ENCODE results near the gene TESK2.
"Not testable (repeated sequence)": the region's sequence is repeated elsewhere in the genome, so short reads cannot be mapped to it uniquely, and the experiment has no call there.

The TESK2 gene

DNA sequence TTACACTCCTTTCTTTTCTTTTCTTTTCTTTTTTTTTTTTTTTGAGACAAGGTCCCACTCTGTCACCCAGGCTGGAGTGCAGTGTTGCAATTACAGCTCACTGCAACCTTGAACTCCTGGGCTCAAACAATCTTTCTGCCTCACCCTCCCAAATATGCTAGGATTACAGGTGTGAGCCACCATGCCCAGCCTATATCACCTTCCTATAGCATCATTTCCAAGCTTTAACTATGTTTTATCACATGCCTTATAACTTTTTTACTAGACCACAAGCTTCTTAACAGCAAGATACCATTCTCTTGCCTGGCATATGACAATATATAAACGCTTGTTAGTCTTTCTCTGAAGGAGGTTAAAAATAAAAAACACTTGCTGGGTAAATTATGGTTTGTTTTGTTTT, 95.4 kb downstream of the TESK2 start:
- in situ Hi-C loops (cut with MboI; ENCODE audit: low pct_unique_long_range_greater_than_20kb, low sequenced_read_pairs, unreplicated experiment), result no loop called here
- no peak for DNase-seq (ENCODE audit: low spot score)
- TF ChIP-seq, protein P1, sequence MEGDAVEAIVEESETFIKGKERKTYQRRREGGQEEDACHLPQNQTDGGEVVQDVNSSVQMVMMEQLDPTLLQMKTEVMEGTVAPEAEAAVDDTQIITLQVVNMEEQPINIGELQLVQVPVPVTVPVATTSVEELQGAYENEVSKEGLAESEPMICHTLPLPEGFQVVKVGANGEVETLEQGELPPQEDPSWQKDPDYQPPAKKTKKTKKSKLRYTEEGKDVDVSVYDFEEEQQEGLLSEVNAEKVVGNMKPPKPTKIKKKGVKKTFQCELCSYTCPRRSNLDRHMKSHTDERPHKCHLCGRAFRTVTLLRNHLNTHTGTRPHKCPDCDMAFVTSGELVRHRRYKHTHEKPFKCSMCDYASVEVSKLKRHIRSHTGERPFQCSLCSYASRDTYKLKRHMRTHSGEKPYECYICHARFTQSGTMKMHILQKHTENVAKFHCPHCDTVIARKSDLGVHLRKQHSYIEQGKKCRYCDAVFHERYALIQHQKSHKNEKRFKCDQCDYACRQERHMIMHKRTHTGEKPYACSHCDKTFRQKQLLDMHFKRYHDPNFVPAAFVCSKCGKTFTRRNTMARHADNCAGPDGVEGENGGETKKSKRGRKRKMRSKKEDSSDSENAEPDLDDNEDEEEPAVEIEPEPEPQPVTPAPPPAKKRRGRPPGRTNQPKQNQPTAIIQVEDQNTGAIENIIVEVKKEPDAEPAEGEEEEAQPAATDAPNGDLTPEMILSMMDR (IDR thresholded peaks at IDR 0.05; ENCODE audit: extremely low read depth, insufficient read depth, missing control alignments), result no peak

DNA sequence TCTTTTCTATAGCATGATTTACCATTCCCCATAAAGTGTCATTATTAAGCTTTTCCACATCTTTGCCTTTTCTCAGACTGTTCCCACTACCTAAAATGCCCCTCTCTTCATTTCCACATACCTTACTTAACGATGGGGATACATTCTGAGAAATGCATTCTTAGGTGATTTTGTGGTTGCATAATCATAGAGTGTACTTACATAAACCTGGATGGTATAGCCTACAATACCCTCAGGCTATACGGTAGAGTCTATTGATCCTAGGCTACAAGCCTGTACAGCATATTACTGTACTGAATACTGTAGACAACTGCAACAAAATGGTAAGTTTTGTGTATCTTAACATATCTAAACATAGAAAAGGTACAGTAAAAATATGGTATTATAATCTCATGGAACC, 95.9 kb downstream of the TESK2 start:
- TF ChIP-seq, protein P1 (IDR thresholded peaks at IDR 0.05; ENCODE audit: extremely low read depth, insufficient read depth, missing control alignments), result no peak
- DNase-seq (ENCODE audit: low spot score), result no peak
- in situ Hi-C loops (cut with MboI; ENCODE audit: low pct_unique_long_range_greater_than_20kb, low sequenced_read_pairs, unreplicated experiment), result no loop called here

DNA sequence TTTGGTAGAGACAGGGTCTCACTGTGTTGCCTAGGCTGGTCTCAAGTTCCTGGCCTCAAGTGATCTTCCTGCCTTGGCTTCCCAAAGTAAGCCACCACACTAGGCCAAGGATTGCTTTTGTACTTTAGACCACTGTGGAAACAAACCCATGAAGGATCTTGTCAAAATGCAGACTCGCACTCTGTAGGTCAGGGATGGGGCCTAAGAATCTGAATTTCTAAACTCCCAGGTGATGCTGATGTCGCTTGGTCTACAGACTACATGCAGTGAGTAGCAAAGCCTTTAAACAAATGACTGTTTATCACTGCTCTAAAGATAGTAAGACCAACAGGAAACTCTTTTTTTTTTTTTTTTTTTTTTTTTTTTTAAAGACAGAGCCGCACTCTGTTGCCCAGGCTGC, 96.6 kb downstream of the TESK2 start:
- in situ Hi-C loops (cut with MboI; ENCODE audit: low pct_unique_long_range_greater_than_20kb, low sequenced_read_pairs, unreplicated experiment), result no loop called here
- TF ChIP-seq, protein P1 (IDR thresholded peaks at IDR 0.05; ENCODE audit: extremely low read depth, insufficient read depth, missing control alignments), result no peak
- DNase-seq (ENCODE audit: low spot score), result peak; percentile 37

DNA sequence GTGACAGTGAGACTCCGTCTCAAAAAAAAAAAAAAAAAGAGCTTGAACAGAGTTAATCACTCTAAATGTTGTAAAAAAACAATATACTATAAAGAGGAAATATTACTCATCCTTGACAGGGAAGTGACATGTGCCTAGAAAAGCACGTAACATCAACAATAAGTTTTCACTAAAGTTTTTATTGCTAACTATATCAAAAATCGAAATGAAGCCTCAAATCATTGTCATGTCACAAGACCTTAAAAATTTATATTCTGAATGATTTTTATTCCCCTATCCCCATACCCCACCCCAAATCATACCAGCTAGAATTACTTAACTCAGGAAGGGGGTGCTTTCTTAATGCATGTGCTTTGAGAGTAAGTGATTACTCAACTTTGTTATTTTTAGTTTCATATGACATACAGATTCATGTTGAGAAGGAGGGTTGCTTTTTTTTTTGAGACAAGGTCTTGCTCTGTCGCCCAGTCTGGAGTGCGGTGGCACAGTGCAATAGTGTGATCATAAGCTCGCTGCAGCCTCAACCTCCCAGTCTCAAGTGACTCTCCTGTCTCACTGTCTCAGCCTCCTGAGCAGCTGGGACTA, 97.2 kb downstream of the TESK2 start:
- in situ Hi-C loops (cut with MboI; ENCODE audit: low pct_unique_long_range_greater_than_20kb, low sequenced_read_pairs, unreplicated experiment), result no loop called here
- DNase-seq (ENCODE audit: low spot score), result peak; percentile 45
- TF ChIP-seq, protein P1 (IDR thresholded peaks at IDR 0.05; ENCODE audit: extremely low read depth, insufficient read depth, missing control alignments), result no peak

DNA sequence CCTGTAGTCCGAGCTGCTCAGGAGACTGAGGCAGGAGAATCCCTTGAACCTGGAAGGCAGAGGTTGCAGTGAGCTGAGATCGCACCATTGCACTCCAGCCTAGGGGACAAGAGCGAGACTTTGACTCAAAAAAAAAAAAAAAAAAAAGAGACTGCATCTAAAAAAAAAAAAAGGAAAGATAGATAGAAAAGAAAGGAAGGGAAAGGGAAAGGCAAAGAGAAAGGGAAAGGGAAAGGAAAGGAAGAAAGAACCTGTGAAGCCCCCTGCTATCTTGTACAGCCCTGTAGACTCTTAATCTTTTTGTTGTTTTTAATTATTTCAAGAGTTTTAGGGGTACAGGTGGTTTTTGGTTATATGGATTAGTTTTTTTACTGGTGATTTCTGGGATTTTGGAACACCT, 104.7 kb downstream of the TESK2 start:
- TF ChIP-seq, protein P1 (IDR thresholded peaks at IDR 0.05; ENCODE audit: extremely low read depth, insufficient read depth, missing control alignments), result no peak
- in situ Hi-C loops (cut with MboI; ENCODE audit: low pct_unique_long_range_greater_than_20kb, low sequenced_read_pairs, unreplicated experiment), result no loop called here
- DNase-seq (ENCODE audit: low spot score), result no peak

DNA sequence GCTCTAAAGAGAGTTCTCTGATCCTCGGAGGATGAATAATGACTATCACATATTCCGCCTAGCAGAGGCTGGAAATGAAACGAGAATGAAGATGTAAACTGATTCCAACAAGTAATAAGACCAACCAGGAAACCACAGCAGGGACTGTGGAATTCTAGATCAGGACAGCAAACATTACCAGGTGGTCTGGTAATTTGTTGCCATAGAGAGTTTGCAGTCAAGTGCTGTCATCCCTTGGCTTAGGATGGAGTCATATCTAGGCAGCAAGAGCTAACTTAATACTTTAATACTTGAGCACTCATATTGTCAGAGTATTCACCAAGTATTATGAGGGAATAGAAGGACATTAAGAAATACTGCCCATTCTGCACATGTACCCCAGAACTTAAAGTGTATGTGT, 105.7 kb downstream of the TESK2 start:
- in situ Hi-C loops (cut with MboI; ENCODE audit: low pct_unique_long_range_greater_than_20kb, low sequenced_read_pairs, unreplicated experiment), result no loop called here
- TF ChIP-seq, protein P1 (IDR thresholded peaks at IDR 0.05; ENCODE audit: extremely low read depth, insufficient read depth, missing control alignments), result no peak
- no peak for DNase-seq (ENCODE audit: low spot score)

DNA sequence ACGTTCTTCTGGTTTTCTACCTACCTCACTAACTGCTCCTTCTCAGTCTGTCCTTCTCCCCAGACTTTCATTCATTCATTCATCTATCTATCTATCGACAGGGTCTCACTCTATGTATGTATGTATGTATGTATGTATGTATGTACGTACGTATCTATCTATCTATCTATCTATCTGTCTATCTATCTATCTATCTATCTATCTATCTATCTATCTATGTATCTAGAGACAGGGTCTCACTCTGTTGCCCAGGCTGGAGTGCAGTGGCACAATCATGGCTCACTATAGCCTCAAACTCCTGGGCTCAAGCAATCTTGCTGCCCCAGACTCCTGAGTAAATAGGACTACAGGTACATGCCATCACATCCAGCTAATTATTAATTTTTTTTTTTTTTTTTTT, 106.8 kb downstream of the TESK2 start:
- DNase-seq (ENCODE audit: low spot score); in situ Hi-C loops (cut with MboI; ENCODE audit: low pct_unique_long_range_greater_than_20kb, low sequenced_read_pairs, unreplicated experiment): not testable (repeated sequence)
